ENCODE data around the gene PTCD2.

DNA sequence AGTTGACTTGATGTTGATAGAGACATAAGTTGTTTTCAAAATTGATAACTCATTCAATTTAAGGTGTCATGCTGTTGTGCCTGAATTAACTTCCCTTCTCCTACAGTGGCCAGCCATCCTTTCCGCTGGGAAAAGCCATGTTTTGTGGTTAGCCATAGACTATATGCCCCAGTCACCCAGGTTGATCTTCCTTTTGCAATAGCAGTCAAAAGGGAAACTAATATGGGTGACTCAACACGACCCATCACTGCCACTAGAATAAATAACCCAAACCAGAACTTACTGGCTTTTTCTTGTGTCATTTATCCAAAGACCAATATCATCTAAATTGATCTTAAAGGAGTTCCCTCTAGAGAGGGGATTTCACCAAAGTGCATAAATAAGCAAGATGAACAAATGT, 87.4 kb downstream of the PTCD2 start:
- TF ChIP-seq POLR2AphosphoS5 (IDR thresholded peaks at IDR 0.05; ENCODE audit: borderline replicate concordance, low read depth, low read length), result no peak
- TF ChIP-seq EZH2 (IDR thresholded peaks at IDR 0.05), result no peak
- TF ChIP-seq FOXP2 (optimal IDR thresholded peaks at IDR 0.05; ENCODE audit: control extremely low read depth, extremely low read length, insufficient read depth), result no peak

Measured in SK-N-MC (cell line).